AG09309 (cell line): ENCODE measurements around the gene MGMT.

ENCODE experiments used
- DNase-seq: peaks from one replicate; pipeline ENCODE4 v3.0.0-alpha.2; 2010; ENCODE audit warnings: low read depth
- H3K4me3 ChIP-seq: 2 replicates; pipeline ENCODE4 v1.5.1; 2011; ENCODE audit warnings: mild to moderate bottlenecking, low read depth, low read length, moderate library complexity; ENCODE audit not compliant: control insufficient read depth
- CTCF ChIP-seq: IDR thresholded peaks from 2 replicates; pipeline ENCODE4 v1.5.1; 2011; ENCODE audit warnings: mild to moderate bottlenecking, low read depth, low read length, inconsistent platforms; ENCODE audit not compliant: insufficient read depth, control insufficient read depth; ENCODE audit errors: missing control alignments

Gene MGMT

GRCh38 chr10:129622291-129622690 lies 155.2 kb downstream of the MGMT start:
- DNase-seq, result no peak
- H3K4me3 ChIP-seq, result no peak overlapping the region
- no peak for TF ChIP-seq CTCF

DNA sequence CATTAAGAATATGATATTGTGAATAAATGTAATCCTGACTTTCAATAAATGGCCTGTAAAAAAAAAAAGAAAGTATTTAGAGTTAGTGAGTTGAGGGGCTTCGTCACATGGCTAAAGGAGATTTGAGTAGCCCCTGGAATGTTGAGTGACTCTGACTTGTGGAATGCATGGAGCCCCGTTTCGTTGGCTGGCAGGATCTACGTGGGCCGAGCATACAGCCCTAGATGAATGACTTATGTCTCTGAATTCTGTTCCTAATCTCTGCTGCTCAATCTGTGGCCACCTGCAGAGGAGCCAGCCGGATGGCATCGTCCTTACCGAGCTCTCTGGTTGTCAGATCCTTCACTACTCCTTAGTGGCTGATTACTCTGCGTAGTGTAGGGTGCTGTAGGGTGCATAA lies 155.7 kb downstream of the MGMT start:
- no peak for TF ChIP-seq CTCF
- DNase-seq, result no peak
- no peak overlapping the region for H3K4me3 ChIP-seq

DNA sequence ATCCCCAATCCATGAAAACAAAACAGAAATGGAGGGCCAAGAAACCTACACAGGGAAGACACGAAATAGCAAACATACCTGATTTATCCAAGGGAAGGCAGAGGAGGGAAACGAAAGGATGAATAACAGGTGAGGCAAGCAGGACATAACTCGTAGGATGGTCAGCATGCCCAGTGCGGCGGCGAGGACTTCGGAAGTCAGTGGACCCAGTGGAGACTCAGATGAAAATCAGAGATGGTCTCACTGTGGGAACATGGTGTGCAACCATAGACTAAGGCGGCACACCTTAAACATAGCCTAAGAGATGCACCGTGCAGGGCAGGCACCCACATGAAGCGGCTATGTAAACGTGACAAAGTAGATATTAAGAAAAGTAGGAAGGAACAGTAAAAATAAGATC lies 157.5 kb downstream of the MGMT start:
- no peak overlapping the region for H3K4me3 ChIP-seq
- TF ChIP-seq CTCF, result no peak
- no peak for DNase-seq

DNA sequence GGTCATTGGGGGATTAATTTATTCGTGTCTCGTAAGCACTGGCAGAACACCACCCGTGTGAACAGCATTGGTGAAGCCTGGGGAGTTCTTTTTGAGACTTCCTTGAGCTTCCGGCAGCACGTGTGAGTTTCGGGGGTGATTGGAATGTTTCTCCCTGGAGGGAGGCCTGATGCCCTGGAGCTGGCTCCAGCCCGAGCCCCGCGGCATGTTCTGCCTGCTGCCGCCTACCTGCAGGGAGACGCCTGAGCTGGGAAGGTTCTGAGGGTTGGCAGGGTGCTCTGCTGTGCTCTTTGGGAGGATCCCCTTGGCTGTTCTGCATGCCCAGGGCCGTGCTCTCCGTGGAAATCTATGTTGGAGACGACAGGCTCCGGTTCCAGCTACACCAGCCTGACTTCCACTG lies 159.3 kb downstream of the MGMT start:
- TF ChIP-seq CTCF, result no peak

GRCh38 chr10:129626796-129627435 lies 159.9 kb downstream of the MGMT start:
- no peak for DNase-seq
- no peak for TF ChIP-seq CTCF
- no peak overlapping the region for H3K4me3 ChIP-seq

More for the DNA sequence above, 159.3 kb downstream of the MGMT start:
- DNase-seq, result no peak
- no peak overlapping the region for H3K4me3 ChIP-seq

GRCh38 chr10:129627442-129627841 lies 160.4 kb downstream of the MGMT start:
- no peak for DNase-seq
- no peak overlapping the region for H3K4me3 ChIP-seq
- TF ChIP-seq CTCF, result no peak

- H3K4me3 ChIP-seq, result no peak overlapping the region
- TF ChIP-seq CTCF, result no peak
- DNase-seq, result no peak
Observed at GRCh38 chr10:129628823-129629222, 161.8 kb downstream of the MGMT start.
